HCT116 (cell line): Measurements from ENCODE around the gene CPNE5. TPM values are rescaled to one million over a fixed set of nuclear protein-coding genes. Genes with fewer than 3 reads are reported as not detected.

ENCODE experiments used
- ATAC-seq: fragments of 200-7000 bp; cut with Tn5 transposase; 2 replicates; pipeline ENCODE4 v1.9.1; 2020; ENCODE audit warnings: mild to moderate bottlenecking, moderate library complexity
- BruUV-seq: library from RNA; stranded (reverse); fragments of 400-500 nt; replicated peaks from 2 replicates; lab custom pipeline; 2021; lab: Mats Ljungman, UMichigan
- CTCF ChIA-PET: fragments of 300-600 bp; sonication (Branson Sonifier 250); formaldehyde crosslinking; loops from one replicate; lab custom pipeline; 2021; ENCODE audit warnings: antibody characterized with exemption; lab: Charles Lee
- POLR2A ChIA-PET: fragments of 300-600, 350-600 bp; sonication (Branson Sonifier 250); formaldehyde crosslinking; loops from one replicate; lab custom pipeline; 2021; ENCODE audit warnings: antibody characterized with exemption; lab: Charles Lee
- RAD21 ChIA-PET, 2 experiments: fragments of 300-600 bp; sonication (Branson Sonifier 250); formaldehyde crosslinking; loops; one replicate each; lab custom pipeline; 2023; ENCODE audit warnings: low total read pairs in 2 of 2; ENCODE audit not compliant: uncharacterized antibody in 2 of 2, unreplicated experiment in 2 of 2, low non-redundant PET in 1 of 2; lab: Charles Lee
- DNase-seq: peaks from one replicate; pipeline ENCODE4 v3.0.0-alpha.2; 2010; ENCODE audit warnings: low read depth, low spot score
- H2AFZ ChIP-seq: fragments of 200-600 bp; shearing (Covaris generic), sonication (generic); 2 replicates; pipeline ENCODE4 v1.6.1; 2017; ENCODE audit warnings: low read depth, mixed run types, mixed read lengths, antibody characterized with exemption, low read length; ENCODE audit not compliant: poor library complexity, severe bottlenecking
- H3K27ac ChIP-seq: 2 replicates; pipeline ENCODE4 v1.5.1; 2012; ENCODE audit warnings: low read depth, low read length
- H3K27me3 ChIP-seq: fragments of 200-600 bp; sonication (generic); 2 replicates; pipeline ENCODE4 v1.6.1; 2016; ENCODE audit warnings: mixed run types, low read length, mixed read lengths; ENCODE audit not compliant: insufficient read depth
- H3K36me3 ChIP-seq, 2 experiments: fragments of 200-500 bp in 1 of 2; fragments of 200-600 bp in 1 of 2; sonication (Bioruptor generic) in 1 of 2; sonication (generic) in 1 of 2; 2 replicates each; pipeline versions ENCODE4 v1.5.1 to v1.6.1; 2014 to 2016; ENCODE audit warnings: low read length in 2 of 2, inconsistent platforms in 1 of 2, mixed read lengths in 1 of 2, mixed run types in 1 of 2; ENCODE audit not compliant: insufficient read depth in 2 of 2, control insufficient read depth in 1 of 2
- H3K4me1 ChIP-seq, 2 experiments: fragments of 200-600 bp in 1 of 2; sonication (generic) in 1 of 2; 2 replicates each; pipeline versions ENCODE4 v1.5.1 to v1.6.1; 2012 to 2017; ENCODE audit warnings: low read length in 2 of 2, inconsistent platforms in 1 of 2, mild to moderate bottlenecking in 1 of 2, mixed read lengths in 1 of 2, mixed run types in 1 of 2, moderate library complexity in 1 of 2; ENCODE audit not compliant: insufficient read depth in 2 of 2, control insufficient read depth in 1 of 2
- H3K4me2 ChIP-seq: fragments of 200-600 bp; sonication (generic); 2 replicates; pipeline ENCODE4 v1.6.1; 2017; ENCODE audit warnings: mixed run types, low read length, mixed read lengths
- H3K4me3 ChIP-seq, 2 experiments: fragments of 200-600 bp in 1 of 2; sonication (generic) in 1 of 2; replicated peaks in 1 of 2; 2 replicates each; pipeline ENCODE4 v1.5.1; 2011 to 2016; ENCODE audit warnings: low read length in 2 of 2, control low read depth in 1 of 2, low read depth in 1 of 2, mild to moderate bottlenecking in 1 of 2, mixed read lengths in 1 of 2, mixed run types in 1 of 2
- H3K79me2 ChIP-seq: fragments of 200-600 bp; sonication (generic); 2 replicates; pipeline ENCODE4 v1.6.1; 2017; ENCODE audit warnings: mild to moderate bottlenecking, mixed run types, low read length, moderate library complexity, mixed read lengths; ENCODE audit not compliant: insufficient read depth
- H3K9ac ChIP-seq: fragments of 200-600 bp; sonication (generic); 2 replicates; pipeline ENCODE4 v1.6.1; 2016; ENCODE audit warnings: low read length, mixed read lengths
- H3K9me2 ChIP-seq: fragments of 200-600 bp; sonication (generic), shearing (Covaris generic); 2 replicates; pipeline ENCODE4 v1.6.1; 2017; ENCODE audit warnings: mixed run types, mild to moderate bottlenecking, moderate library complexity; ENCODE audit not compliant: insufficient read depth
- H3K9me3 ChIP-seq, 2 experiments: fragments of 200-500 bp in 1 of 2; fragments of 200-600 bp in 1 of 2; sonication (Bioruptor generic) in 1 of 2; sonication (generic) in 1 of 2; 2 replicates each; pipeline ENCODE4 v1.6.1; 2014 to 2017; ENCODE audit warnings: low read length in 2 of 2, mixed read lengths in 2 of 2, inconsistent platforms in 1 of 2, low read depth in 1 of 2, mild to moderate bottlenecking in 1 of 2, mixed run types in 1 of 2, moderate library complexity in 1 of 2; ENCODE audit not compliant: control insufficient read depth in 1 of 2, insufficient read depth in 1 of 2
- H4K20me1 ChIP-seq: fragments of 200-600 bp; sonication (generic), shearing (Covaris generic); 2 replicates; pipeline ENCODE4 v1.6.1; 2017; ENCODE audit warnings: mixed run types, mild to moderate bottlenecking, moderate library complexity; ENCODE audit not compliant: insufficient read depth
- ATF3 ChIP-seq: IDR thresholded peaks from 2 replicates; pipeline ENCODE4 v1.6.1; 2012
- CTCF ChIP-seq, 3 experiments: fragments of 200-600 bp in 1 of 3; sonication (generic) in 1 of 3; IDR thresholded peaks in 2 of 3; conservative IDR thresholded peaks in 1 of 3; 2 replicates each; pipeline ENCODE4 v1.5.1; 2012 to 2017; ENCODE audit warnings: low read depth in 2 of 3, low read length in 2 of 3, antibody characterized with exemption in 1 of 3, borderline replicate concordance in 1 of 3, control low read depth in 1 of 3, mild to moderate bottlenecking in 1 of 3, mixed read lengths in 1 of 3, mixed run types in 1 of 3, moderate library complexity in 1 of 3; ENCODE audit not compliant: insufficient read depth in 1 of 3
- ELF1 ChIP-seq: IDR thresholded peaks from 2 replicates; pipeline ENCODE4 v1.6.1; 2012; ENCODE audit warnings: low read depth, borderline replicate concordance
- EZH2 ChIP-seq: fragments of 200-600 bp; sonication (generic); IDR thresholded peaks from 2 replicates; pipeline ENCODE4 v1.6.1; 2017; ENCODE audit warnings: antibody characterized with exemption, mixed run types
- EZH2phosphoT487 ChIP-seq: fragments of 200-600 bp; IDR thresholded peaks from 2 replicates; pipeline ENCODE4 v1.6.1; 2018; ENCODE audit warnings: antibody characterized with exemption, borderline replicate concordance
- MAX ChIP-seq: IDR thresholded peaks from 2 replicates; pipeline ENCODE4 v1.6.1; 2012
- REST ChIP-seq: IDR thresholded peaks from 2 replicates; pipeline ENCODE4 v1.6.1; 2012; ENCODE audit warnings: low read depth
- SIN3A ChIP-seq: IDR thresholded peaks from 2 replicates; pipeline ENCODE4 v1.6.1; 2012; ENCODE audit warnings: low read depth
- intact Hi-C: fragments of 100-400 bp; cut with micrococcal nuclease; formaldehyde crosslinking; loops from 2 replicates; pipeline ENCODE4 v1.10.0; 2022
- total RNA-seq: library from RNA; stranded (reverse); gene quantifications from one replicate; pipeline ENCODE4 v1.2.1, GENCODE V29; 2021; ENCODE audit not compliant: unreplicated experiment

The CPNE5 gene
- total RNA-seq, 1 experiment from 2014 or later: not detected

- no TSS peak for BruUV-seq
- no peak for ATAC-seq
- DNase-seq: no peak
- intact Hi-C loops: no loop called here
- no peaks in the 10 kb centered on the region for H4K20me1 ChIP-seq
- ChIA-PET CTCF (interaction anchor here (1.5 to 3.5 kb wide), 3 partner anchors 11 to 32 kb away, joined by 4 to 21 read pairs (median 7); partner anchors contain the start of genes C6orf89 and PPIL1), POLR2A (no interaction called here), RAD21 (no interaction called here)
- H3K9me2 ChIP-seq: no peaks in the 10 kb centered on the region
- no peaks in the 10 kb centered on the region for H3K27me3 ChIP-seq
- no peak overlapping the region for H2AFZ ChIP-seq
- no peaks in the 10 kb centered on the region; a peak in 1 of 4 replicates for H3K4me1 ChIP-seq
- H3K79me2 ChIP-seq: peaks cover 11% of the 10 kb centered on the region; the same call in 1 of the 2 replicates
- no peak overlapping the region for H3K27ac ChIP-seq
- TF ChIP-seq ELF1 (no peak), SIN3A (no peak), MAX (no peak)
- TF ChIP-seq, all 23 proteins: peak for 0
- Histone ChIP-seq H3K9me3 (no peaks in the 10 kb centered on the region), H3K4me2 (no peak overlapping the region), H3K9ac (no peak overlapping the region), H3K4me3 (no peak overlapping the region), H3K36me3 (peaks cover 5 to 16% of the 10 kb centered on the region in 2 experiments; a peak in 3 of 4 replicates)
Measured at GRCh38 chr6:36853325-36853724, 14.1 kb upstream of the CPNE5 start.

GRCh38 chr6:36852481-36853147, 13.4 kb upstream of the CPNE5 start:
- no peak overlapping the region for H2AFZ ChIP-seq
- BruUV-seq: no TSS peak
- ATAC-seq (0 out of 2 replicates have a peak, but pooled peaks have one; percentile 30), DNase-seq (no peak)
- no peaks in the 10 kb centered on the region for H4K20me1 ChIP-seq
- no peaks in the 10 kb centered on the region for H3K9me2 ChIP-seq
- H3K9me3 ChIP-seq: no peaks in the 10 kb centered on the region
- no peaks in the 10 kb centered on the region; a peak in 1 of 4 replicates for H3K4me1 ChIP-seq
- peaks cover 7% of the 10 kb centered on the region; the same call in 1 of the 2 replicates for H3K79me2 ChIP-seq
- RAD21 ChIA-PET: no interaction called here
- POLR2A ChIA-PET: no interaction called here
- intact Hi-C loops: no loop called here
- CTCF ChIA-PET: interaction anchor here (0.8 to 4.3 kb wide), 7 partner anchors 10 to 94 kb away, joined by 3 to 32 read pairs (median 7); partner anchors contain the start of genes C6orf89 and PPIL1
- TF ChIP-seq ATF3 (no peak), REST (no peak), EZH2 (no peak), EZH2phosphoT487 (no peak), CTCF (IDR thresholded peaks at IDR 0.05 in 2 of 3, conservative IDR thresholded peaks at IDR 0.05 in 1 of 3; ENCODE audit: borderline replicate concordance in 1 of 3, insufficient read depth in 1 of 3, low read depth in 2 of 3, low read length in 2 of 3) (no peak)
- no peak overlapping the region for H3K4me3 ChIP-seq
- H3K27me3 ChIP-seq: no peaks in the 10 kb centered on the region
- H3K27ac ChIP-seq: no peak overlapping the region
- H3K9ac ChIP-seq: no peak overlapping the region
- H3K36me3 ChIP-seq: peaks cover 5 to 16% of the 10 kb centered on the region in 2 experiments; a peak in 3 of 4 replicates
- no peak overlapping the region for H3K4me2 ChIP-seq
